Measurements from ENCODE around the gene ZNF639.
"Not testable (repeated sequence)": the region's sequence is repeated elsewhere in the genome, so short reads cannot be mapped to it uniquely, and the experiment has no call there.

ZNF639 gene

GRCh38 chr3:179322286-179323196, at the start of gene ZNF639:
Gene ZNF639 (plus strand): TSS chr3:179323031. CDS start chr3:179328294, 5,263 bp downstream.
- Histone ChIP-seq H3K4me3 (ENCODE audit: insufficient read length, low read depth) (peak within 1 kb of the TSS; percentile 97), H3K27me3 (ENCODE audit: insufficient read depth, insufficient read length) (no peaks in the 10 kb centered on the region), H3K9ac (ENCODE audit: insufficient read length, low read depth) (peak within 1 kb of the TSS; percentile 97), H3K4me1 (ENCODE audit: insufficient read depth, insufficient read length) (no peaks in the 10 kb centered on the region), H3K9me3 (ENCODE audit: insufficient read depth, low read length) (no peaks in the 10 kb centered on the region), H3K36me3 (ENCODE audit: insufficient read depth, insufficient read length, low read length) (peaks cover 27% of the 10 kb centered on the region)
- TF ChIP-seq SUZ12 (IDR thresholded peaks at IDR 0.05; ENCODE audit: extremely low read depth, insufficient read depth, insufficient read length) (no peak), YY1 (IDR thresholded peaks at IDR 0.05; ENCODE audit: insufficient read depth, insufficient read length) (no peak), ZNF274 (IDR thresholded peaks at IDR 0.05; ENCODE audit: low read depth, low read length) (no peak)
- peak; percentile 73 for DNase-seq (ENCODE audit: low read depth, low spot score)

GRCh38 chr3:179274434-179274833, 48.4 kb upstream of the ZNF639 start:
- not testable (repeated sequence) for H3K4me1 ChIP-seq (ENCODE audit: insufficient read depth, insufficient read length); H3K9ac ChIP-seq (ENCODE audit: insufficient read length, low read depth); H3K4me3 ChIP-seq (ENCODE audit: insufficient read length, low read depth); H3K36me3 ChIP-seq (ENCODE audit: insufficient read depth, insufficient read length, low read length); H3K9me3 ChIP-seq (ENCODE audit: insufficient read depth, low read length); H3K27me3 ChIP-seq (ENCODE audit: insufficient read depth, insufficient read length); DNase-seq (ENCODE audit: low read depth, low spot score)

DNA sequence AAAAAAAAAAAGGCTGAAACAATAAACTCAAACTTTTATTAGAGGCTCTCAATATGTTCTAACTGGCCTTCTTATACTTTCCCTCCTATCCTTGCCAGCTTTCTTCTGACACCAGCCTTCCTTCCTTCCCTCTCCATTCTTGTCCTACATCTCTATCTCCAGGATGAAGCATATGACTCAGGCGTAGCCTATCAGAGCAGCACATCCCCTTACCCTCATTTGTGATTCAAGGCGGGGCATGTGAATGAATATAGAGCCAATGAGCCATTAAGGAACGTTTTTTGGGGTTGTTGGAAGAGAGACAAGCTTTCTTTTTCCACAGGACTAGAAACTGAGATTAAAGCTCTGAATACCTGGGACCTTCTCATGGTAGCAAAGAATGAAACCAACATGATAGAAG, 46.8 kb upstream of the ZNF639 start:
- TF ChIP-seq SUZ12 (IDR thresholded peaks at IDR 0.05; ENCODE audit: extremely low read depth, insufficient read depth, insufficient read length) (no peak), ZNF274 (IDR thresholded peaks at IDR 0.05; ENCODE audit: low read depth, low read length) (no peak), YY1 (IDR thresholded peaks at IDR 0.05; ENCODE audit: insufficient read depth, insufficient read length) (no peak)
- no peak overlapping the region for H3K9ac ChIP-seq (ENCODE audit: insufficient read length, low read depth)
- no peak overlapping the region for H3K4me3 ChIP-seq (ENCODE audit: insufficient read length, low read depth)
- no peaks in the 10 kb centered on the region for H3K9me3 ChIP-seq (ENCODE audit: insufficient read depth, low read length)
- no peak for DNase-seq (ENCODE audit: low read depth, low spot score)
- H3K27me3 ChIP-seq (ENCODE audit: insufficient read depth, insufficient read length) = no peaks in the 10 kb centered on the region
- H3K36me3 ChIP-seq (ENCODE audit: insufficient read depth, insufficient read length, low read length) = no peaks in the 10 kb centered on the region
- H3K4me1 ChIP-seq (ENCODE audit: insufficient read depth, insufficient read length) = no peaks in the 10 kb centered on the region

DNA sequence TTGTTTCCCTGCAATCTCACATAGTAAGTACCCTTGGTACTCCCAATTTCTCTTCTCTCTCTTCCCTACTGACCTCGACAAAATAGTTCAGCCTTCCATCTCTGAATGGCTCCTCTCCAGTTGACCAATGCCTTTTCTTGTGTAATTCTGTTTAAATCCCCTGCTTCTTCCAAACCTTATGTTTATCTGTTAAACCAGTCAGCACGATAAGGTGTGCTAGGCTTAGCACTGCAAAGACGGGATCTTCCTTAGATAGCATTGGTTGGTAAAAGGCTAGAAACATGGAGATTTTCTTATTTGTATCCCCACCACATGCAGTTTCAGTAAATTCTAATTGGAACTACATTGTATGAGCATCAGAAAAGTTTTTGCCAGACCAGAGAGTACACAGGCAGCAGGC, 46.1 kb upstream of the ZNF639 start:
- TF ChIP-seq YY1 (IDR thresholded peaks at IDR 0.05; ENCODE audit: insufficient read depth, insufficient read length) = no peak
- no peak for TF ChIP-seq SUZ12 (IDR thresholded peaks at IDR 0.05; ENCODE audit: extremely low read depth, insufficient read depth, insufficient read length)
- no peak for TF ChIP-seq ZNF274 (IDR thresholded peaks at IDR 0.05; ENCODE audit: low read depth, low read length)
- Histone ChIP-seq H3K27me3 (ENCODE audit: insufficient read depth, insufficient read length) (no peaks in the 10 kb centered on the region), H3K9ac (ENCODE audit: insufficient read length, low read depth) (no peak overlapping the region), H3K9me3 (ENCODE audit: insufficient read depth, low read length) (no peaks in the 10 kb centered on the region), H3K4me1 (ENCODE audit: insufficient read depth, insufficient read length) (no peaks in the 10 kb centered on the region), H3K36me3 (ENCODE audit: insufficient read depth, insufficient read length, low read length) (no peaks in the 10 kb centered on the region), H3K4me3 (ENCODE audit: insufficient read length, low read depth) (no peak overlapping the region)
- DNase-seq (ENCODE audit: low read depth, low spot score) = no peak

GRCh38 chr3:179278151-179278550, 44.7 kb upstream of the ZNF639 start:
- no peak overlapping the region for H3K9ac ChIP-seq (ENCODE audit: insufficient read length, low read depth)
- no peaks in the 10 kb centered on the region for H3K4me1 ChIP-seq (ENCODE audit: insufficient read depth, insufficient read length)
- no peak for DNase-seq (ENCODE audit: low read depth, low spot score)
- H3K9me3 ChIP-seq (ENCODE audit: insufficient read depth, low read length) = no peaks in the 10 kb centered on the region
- TF ChIP-seq YY1 (IDR thresholded peaks at IDR 0.05; ENCODE audit: insufficient read depth, insufficient read length) (no peak), SUZ12 (IDR thresholded peaks at IDR 0.05; ENCODE audit: extremely low read depth, insufficient read depth, insufficient read length) (no peak), ZNF274 (IDR thresholded peaks at IDR 0.05; ENCODE audit: low read depth, low read length) (no peak)
- no peaks in the 10 kb centered on the region for H3K27me3 ChIP-seq (ENCODE audit: insufficient read depth, insufficient read length)
- no peak overlapping the region for H3K4me3 ChIP-seq (ENCODE audit: insufficient read length, low read depth)
- no peaks in the 10 kb centered on the region for H3K36me3 ChIP-seq (ENCODE audit: insufficient read depth, insufficient read length, low read length)

DNA sequence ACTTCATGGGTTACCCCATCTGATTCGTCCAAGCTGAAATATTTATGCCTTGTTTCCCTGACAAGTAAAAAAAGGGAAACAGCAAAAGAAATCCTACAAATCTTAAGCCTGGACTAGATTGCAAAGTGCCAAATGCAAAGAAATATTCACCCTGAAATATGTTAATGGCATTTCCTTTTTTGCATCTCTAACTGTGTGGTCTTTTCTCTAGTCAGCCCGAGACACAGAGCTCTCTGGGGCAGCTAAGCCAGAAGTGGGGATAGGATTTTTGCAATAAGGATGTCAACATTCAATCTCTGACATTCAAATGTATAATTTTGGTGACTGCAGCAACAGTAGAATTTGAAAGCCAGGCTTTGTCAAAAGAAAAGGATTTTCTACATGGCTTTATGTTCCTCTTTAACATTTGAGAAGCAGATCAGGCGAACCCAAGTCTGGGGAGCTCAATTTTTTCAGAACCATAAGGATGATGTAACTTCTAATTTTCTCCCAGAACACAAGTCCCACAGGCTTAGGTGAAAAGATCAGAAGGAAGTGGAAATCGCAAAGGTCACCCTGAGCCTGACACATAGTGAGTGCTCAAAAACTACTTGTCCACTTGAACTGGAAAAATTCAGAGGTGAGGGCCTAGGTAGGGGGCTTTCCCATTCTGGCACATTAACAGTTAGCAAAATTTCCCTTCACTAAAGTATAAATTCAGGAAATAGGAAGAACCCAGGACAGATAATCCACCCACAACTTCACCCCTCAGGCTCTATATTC, 43.7 kb upstream of the ZNF639 start:
- Histone ChIP-seq H3K36me3 (ENCODE audit: insufficient read depth, insufficient read length, low read length) (no peaks in the 10 kb centered on the region), H3K9ac (ENCODE audit: insufficient read length, low read depth) (no peak overlapping the region), H3K4me3 (ENCODE audit: insufficient read length, low read depth) (no peak overlapping the region), H3K27me3 (ENCODE audit: insufficient read depth, insufficient read length) (no peaks in the 10 kb centered on the region), H3K9me3 (ENCODE audit: insufficient read depth, low read length) (no peaks in the 10 kb centered on the region), H3K4me1 (ENCODE audit: insufficient read depth, insufficient read length) (no peaks in the 10 kb centered on the region)
- TF ChIP-seq ZNF274 (IDR thresholded peaks at IDR 0.05; ENCODE audit: low read depth, low read length) = no peak
- TF ChIP-seq SUZ12 (IDR thresholded peaks at IDR 0.05; ENCODE audit: extremely low read depth, insufficient read depth, insufficient read length) = no peak
- TF ChIP-seq YY1 (IDR thresholded peaks at IDR 0.05; ENCODE audit: insufficient read depth, insufficient read length) = no peak
- DNase-seq (ENCODE audit: low read depth, low spot score) = no peak

DNA sequence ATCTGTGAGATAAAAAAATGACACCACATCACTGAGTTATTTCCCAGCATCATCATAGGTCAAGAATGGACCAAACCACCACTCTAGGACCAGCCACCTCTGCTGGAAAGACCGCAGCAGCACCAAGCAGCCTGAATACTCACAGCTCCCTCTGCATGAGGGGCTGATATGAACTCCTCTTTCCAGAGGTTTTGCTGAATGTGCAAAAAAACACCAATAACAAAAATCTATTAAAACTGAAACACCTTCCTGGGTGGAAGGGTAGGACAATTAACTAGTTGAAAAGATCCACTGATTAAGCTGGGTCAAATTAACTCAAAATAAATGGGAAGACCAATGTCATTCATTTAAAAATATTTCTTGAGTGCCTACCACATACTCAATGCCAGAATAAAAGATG, 43.0 kb upstream of the ZNF639 start:
- Histone ChIP-seq H3K4me3 (ENCODE audit: insufficient read length, low read depth) (no peak overlapping the region), H3K36me3 (ENCODE audit: insufficient read depth, insufficient read length, low read length) (no peaks in the 10 kb centered on the region), H3K27me3 (ENCODE audit: insufficient read depth, insufficient read length) (no peaks in the 10 kb centered on the region), H3K9ac (ENCODE audit: insufficient read length, low read depth) (no peak overlapping the region), H3K4me1 (ENCODE audit: insufficient read depth, insufficient read length) (no peaks in the 10 kb centered on the region), H3K9me3 (ENCODE audit: insufficient read depth, low read length) (no peaks in the 10 kb centered on the region)
- no peak for TF ChIP-seq YY1 (IDR thresholded peaks at IDR 0.05; ENCODE audit: insufficient read depth, insufficient read length)
- no peak for TF ChIP-seq SUZ12 (IDR thresholded peaks at IDR 0.05; ENCODE audit: extremely low read depth, insufficient read depth, insufficient read length)
- no peak for TF ChIP-seq ZNF274 (IDR thresholded peaks at IDR 0.05; ENCODE audit: low read depth, low read length)
- no peak for DNase-seq (ENCODE audit: low read depth, low spot score)
